Stimulated activated CD8-positive, alpha-beta memory T cell treated with anti-CD3 and anti-CD28 coated beads, Interleukin-15, amount 100 ng/mL, for 48 hours (primary cell): Measurements from ENCODE around the gene CHDH.

Source experiments
- DNase-seq, 2 donors: peaks; one replicate each; pipeline ENCODE4 v3.0.0-alpha.2; 2020; ENCODE audit warnings: low read depth in 2 of 2

Gene CHDH, protein sequence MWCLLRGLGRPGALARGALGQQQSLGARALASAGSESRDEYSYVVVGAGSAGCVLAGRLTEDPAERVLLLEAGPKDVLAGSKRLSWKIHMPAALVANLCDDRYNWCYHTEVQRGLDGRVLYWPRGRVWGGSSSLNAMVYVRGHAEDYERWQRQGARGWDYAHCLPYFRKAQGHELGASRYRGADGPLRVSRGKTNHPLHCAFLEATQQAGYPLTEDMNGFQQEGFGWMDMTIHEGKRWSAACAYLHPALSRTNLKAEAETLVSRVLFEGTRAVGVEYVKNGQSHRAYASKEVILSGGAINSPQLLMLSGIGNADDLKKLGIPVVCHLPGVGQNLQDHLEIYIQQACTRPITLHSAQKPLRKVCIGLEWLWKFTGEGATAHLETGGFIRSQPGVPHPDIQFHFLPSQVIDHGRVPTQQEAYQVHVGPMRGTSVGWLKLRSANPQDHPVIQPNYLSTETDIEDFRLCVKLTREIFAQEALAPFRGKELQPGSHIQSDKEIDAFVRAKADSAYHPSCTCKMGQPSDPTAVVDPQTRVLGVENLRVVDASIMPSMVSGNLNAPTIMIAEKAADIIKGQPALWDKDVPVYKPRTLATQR

DNA sequence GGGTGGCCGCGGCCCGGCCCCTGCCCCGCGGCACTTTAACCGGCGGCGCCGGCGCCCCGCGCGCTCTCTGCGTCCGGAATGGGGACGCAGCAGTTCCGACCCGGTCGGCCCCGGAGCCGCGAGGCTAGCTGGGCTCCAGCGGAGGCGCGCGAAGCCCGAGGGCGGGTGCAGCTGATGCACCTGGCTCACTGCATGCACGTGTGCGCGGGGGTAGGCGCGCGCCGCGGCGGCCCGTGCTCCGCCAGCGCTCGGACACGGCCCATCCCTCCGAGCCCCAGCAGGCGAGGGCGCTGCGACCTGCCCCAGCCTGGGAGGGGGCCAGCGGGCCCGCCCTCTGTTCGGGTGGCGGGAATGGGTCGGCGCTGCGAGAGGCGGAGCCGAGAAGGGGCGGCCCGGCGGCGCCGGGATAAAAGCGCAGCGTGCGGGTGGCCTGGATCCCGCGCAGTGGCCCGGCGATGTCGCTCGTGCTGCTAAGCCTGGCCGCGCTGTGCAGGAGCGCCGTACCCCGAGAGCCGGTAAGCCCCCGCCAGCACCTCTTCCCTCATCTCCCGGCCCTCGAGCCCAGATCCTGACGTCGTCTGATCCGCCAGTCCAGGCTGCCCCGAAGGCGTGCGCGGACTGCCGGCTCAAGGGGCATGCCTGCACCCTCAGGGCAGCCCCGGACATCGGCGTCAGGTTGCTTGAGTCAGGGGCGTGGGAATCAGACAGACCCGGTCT lies at the start of gene CHDH, which contains the start of gene IL17RB:
Gene CHDH, minus strand, starts transcription at position 286 of the 717 bp plus-strand sequence. CDS start 22,411 bp downstream, outside the sequence.
Gene IL17RB, plus strand, starts transcription at position 435 of the 717 bp plus-strand sequence. Its CDS starts 21 bp downstream, at position 456.
- DNase-seq, result no peak

DNA sequence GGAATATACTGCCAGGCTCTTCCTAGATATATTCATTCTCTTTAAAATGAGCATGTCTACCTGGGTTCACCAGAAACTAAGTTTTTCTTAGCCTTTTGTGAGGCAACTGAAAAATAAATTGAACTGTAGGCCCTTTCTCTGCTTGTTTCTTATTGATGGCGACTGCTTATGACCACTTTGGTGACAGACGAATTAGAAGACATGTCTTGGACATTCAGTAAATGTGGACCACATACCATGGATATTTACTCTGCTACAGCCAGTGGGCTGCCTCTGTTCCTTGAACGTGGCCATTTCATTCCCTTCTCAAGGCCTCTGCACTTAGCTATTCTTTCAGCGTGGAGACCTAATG lies 46.0 kb upstream of the CHDH start:
- no peak for DNase-seq

DNA sequence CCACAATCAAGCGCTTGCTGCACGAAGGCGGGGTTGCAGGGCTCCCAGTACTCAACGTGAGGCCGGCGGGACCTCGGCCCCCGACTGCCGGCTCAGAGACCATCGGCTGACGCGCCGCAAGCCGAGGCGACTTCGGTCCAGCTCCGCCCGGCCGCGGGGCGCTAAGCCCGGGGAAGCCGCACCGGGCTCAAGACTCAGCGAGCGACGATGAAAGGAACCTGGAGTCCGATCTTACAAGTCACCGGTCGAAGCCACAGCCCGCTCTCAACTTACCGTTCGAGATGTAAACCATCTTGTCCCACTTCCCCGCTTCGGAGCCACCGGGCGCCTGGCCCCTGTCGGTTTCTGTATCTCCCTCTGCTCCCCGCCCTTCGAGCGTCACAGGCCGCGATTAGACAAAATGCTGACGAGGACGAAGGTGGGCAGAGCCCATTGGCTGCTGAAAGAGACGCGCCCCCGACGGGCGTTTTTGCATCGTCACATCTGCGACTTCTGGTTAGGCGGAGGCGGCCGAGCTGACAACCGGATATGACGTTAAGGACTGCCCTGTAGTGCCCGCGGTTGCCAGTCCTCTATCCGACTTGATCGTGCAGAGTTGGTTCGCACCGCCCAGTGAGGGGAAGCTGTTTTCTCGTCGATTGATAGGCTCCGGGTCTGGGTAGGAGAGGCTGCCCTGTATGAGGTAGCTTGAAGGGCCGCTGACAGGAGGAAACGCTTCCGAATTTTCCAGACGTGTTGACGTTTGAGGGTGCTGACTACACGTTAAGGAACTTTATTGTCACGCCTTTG lies 45.5 kb upstream of the CHDH start, which contains the start of gene SELENOK:
Gene SELENOK, minus strand, starts transcription at position 363 of the 789 bp plus-strand sequence.
- peak; percentile 94 to 95 for DNase-seq

DNA sequence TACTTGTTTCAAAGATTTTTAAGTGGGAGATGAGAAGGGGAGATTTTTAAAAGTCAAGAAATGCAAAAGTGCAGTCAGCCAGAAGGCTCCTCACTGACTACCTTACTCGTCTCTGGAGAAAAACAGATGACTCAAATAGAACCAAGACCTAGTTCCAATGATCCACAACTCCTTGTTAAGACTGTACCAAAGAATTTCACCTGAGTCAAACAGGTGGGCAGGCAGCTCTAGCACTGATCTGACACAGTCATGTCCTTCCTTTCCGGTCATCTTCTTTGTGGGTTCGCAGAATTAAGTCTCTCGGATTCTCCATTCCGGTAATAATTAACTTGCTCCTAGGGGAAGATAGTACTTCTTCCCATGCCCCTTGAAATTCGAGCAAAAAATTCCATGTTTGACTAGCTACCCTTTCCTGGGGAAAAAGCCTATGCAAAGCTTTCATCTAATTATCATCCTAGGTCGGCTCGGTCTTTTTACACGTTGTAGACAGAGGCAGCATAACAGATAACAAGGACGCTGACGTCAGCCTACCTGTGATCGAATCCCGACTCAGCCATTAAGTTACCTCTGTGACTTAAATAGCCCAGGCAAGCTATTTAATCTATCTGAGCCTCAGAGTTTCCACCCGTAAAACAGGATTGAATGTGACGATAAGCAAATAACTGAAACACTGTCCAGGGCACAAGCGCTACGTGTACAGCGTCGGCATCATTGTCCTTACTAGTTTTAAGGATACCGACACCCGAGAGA lies 44.7 kb upstream of the CHDH start:
- DNase-seq, result peak in 1 of 2 donors; percentile 28

DNA sequence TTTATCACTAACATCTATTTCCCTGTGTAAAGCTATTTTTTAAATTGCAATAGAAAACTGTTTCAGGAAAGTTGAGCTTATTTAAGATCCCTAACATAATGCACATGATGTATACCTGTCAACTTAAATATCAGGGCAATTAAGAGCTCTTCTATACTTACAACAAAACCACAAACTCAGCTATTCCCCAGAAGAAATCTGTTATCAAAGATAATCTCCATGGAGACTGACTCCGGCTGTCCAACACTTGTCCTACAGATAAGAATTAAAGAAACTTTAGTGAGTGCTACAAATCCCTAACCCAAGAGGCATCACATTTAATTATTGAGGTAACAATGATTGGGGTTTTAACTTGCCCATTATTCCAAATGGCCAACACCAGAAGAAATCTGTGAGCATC lies 42.0 kb upstream of the CHDH start:
- no peak for DNase-seq

DNA sequence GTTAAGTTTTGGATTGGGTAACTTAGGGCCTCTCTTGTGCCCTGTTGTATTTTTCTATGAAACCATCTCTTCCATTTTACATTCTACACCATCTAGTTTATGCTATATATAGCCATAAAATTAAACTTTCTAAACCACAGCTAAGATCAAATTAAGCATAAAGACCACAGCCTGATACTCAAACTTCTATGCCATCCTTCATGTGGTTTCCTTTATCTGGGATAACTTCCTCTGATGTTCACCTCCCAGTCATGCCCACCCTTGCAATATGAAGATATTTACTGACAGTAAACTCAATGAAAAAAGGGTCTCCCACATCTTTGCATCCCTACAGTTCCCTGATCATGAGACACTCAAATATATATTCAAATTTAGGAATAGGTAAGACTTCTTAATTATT lies 41.2 kb upstream of the CHDH start:
- no peak for DNase-seq

DNA sequence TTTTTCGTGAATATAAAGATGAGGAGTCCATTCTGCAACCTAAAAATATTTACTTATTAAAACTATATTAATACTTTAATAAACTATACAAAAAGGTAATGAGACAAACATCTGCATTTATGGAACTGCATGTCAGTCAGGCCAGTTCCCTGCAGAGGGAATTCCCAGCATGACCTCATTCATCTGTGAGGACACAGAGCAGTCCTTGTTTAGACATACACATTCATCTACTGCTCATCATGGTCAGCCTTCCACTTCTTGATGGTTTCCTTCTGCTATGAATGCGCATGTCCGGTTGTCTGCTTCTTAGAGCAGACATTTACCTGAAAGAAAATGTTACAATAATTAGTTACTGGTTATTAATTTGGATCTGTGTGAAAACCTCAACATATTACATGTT lies 39.0 kb upstream of the CHDH start:
- DNase-seq, result no peak

DNA sequence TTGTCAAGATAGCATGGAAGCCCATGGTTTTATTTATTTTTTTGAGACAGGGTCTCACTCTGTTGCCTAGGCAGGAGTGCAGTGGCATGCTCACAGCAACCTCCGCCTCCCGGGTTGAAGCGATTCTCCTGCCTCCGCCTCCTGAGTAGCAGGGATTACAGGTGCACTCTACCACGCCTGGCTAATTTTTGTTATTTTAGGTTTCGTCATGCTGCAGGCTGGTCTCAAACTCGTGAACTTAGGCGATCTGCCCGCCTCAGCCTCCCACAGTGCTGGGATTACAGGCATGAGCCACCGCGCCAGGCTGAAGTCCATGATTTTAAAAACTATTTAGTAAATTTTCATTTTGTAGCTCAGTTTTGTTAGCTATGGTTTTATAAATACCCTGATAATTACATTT lies 38.4 kb upstream of the CHDH start:
- DNase-seq, result no peak

DNA sequence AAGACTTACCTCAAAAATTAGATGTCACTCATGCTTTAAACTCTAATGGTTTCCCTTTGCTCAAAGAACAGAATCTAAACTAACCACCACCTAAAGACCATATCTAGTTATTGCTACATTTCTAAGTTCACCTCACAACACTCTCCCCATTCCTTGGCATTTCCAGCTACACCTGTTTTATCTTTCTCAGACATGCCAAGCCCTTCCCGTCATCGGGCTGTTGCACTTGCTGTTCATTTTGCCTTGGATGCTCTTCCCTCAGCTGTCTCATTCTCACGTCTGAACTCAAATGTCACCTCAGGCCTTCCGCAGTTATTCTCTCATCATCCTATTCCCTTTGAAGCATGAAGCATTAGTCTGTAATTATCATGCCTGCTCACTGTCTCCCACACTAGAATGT lies 36.8 kb upstream of the CHDH start:
- DNase-seq, result no peak

DNA sequence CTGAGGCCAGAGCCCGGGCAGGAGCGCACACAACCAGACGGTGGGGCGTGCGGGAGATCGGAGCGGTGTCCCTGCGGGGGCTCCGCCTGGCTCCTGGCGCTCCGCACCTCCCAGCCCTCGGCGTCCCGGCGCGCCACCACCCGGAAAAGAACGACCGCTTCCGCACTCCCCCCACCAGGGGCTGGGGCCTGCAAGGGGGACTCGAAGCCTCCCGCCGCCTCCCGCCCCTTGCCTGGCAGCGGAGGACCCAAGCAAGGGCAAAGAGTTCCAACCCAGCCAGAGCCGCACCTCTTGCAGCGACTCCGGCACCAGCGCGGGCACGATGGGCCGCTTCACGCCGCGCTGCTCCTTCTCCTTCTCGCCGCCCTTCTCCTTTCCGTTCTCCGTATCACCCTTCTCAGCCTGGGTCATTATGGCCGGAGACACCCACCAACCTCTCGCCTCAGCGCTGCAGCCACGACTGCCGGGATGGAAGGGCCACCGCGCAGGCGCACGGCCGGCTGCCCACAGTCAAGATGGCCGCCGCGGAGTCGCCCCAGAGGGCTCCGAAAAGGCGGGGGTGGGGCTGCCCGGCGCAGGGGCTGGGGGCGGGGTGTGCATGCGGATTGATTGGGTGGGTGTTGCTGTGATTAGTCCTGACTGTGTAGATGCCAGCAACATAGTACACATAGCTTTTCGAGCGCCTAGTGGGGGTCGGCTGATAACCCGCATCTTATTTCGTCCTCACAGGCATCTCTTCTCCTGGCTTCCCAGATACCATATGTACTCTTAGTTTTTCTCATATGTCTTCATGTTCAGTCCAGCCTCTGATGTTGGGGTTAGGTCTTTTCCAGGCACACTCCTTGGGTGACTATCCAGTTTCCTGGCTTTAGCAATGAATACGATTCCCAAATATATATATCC lies 35.7 kb upstream of the CHDH start, which contains the start of gene ACTR8:
Gene ACTR8, minus strand, starts transcription at position 462 of the 903 bp plus-strand sequence. Its CDS starts 51 bp downstream, at position 411.
- DNase-seq, result peak; percentile 81 to 85

DNA sequence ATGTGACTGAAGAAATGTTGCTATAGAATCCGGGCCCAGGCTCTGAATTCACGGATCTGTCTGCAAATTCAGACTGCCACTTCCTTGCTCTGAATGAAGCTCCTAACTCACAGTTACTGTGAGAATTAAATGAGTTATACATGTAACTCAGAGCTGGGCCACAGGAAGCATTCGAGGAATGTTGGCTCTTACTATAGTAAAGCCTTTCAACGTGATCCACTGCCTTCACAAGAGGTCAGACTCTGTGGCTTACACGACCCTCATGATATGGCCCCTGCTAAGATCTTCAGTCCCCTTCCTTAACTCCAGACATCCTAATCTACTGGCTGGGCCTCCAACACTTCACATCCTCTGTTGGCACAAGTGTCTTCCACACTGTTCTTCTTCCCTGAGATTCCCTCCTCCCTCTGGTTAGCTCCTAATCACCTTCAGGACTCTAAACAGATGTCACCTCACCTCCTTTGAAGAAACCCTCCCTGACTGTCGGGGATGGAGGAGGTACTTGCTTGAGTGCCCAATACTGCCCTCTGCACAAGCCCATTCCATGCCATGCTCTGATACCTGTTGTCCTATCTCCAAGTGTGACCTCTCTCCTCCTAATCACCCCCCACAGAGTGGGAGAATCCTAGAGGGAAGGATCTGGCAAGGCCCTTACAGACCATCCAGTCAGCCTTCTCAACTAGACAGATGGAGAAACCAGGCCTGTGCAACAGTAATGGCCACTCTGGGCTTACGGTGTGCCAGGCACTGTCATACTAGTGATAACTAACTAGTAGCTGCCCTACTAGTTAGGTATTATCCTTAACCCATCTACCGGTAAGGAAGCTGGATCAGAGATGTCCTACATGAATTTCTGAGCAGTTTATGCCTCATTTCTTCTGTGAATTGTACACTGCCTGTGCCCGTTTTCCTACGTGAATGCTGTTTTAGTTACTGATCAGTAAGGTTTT lies 34.5 kb upstream of the CHDH start:
- no peak for DNase-seq

DNA sequence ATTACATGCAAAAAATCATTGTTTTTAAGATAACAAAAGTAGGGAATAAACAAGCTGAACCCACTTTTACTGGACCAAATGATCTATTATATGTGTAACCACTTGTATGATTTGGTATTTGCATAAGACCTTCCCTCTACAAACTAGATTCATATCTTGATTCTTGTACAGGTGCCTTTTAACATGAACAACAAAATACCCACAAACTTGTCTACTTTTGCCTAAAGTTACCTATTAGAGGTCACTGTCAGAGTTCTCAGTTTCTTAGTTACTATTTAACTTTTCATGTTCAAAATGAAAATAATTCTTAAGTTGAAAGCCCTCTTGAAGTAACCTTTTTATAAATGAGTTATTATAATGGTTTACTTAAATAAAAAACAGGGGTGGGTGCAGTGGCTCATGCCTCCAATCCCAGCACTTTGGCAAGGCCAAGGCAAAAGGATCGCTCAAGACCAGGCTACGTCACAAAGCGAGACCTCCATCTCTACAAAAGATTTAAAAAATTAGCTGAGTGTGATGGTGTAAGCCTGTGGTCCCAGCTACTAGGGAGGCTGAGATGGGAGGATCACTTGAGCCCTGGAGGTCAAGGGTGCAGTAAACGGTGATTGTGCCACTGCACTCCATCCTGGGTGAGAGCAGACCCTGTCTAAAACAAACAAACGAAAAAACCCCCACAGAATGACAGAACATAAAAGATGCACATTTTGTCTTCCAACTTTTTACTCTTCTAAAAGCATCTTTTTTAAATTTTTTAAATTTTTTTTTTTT lies 19.7 kb upstream of the CHDH start:
- no peak for DNase-seq

DNA sequence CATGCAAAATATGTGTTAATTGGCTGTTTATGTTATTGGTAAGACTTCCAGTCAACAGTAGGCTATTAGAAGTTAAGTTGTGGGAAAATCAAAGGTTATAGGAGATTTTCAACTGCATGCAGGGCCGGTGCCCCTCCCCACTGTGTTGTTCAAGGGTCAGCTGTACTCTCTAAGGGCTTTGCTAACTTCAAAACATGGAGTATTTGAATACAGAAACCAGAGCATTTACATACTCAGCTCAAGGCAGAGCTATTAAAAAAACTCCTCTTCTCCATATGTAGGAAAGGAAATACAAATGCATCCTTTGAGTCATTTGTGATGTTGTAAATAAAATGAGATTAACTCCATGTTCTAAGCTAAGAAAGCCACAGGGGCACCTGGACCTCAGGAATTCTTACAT lies 16.9 kb upstream of the CHDH start:
- no peak for DNase-seq

DNA sequence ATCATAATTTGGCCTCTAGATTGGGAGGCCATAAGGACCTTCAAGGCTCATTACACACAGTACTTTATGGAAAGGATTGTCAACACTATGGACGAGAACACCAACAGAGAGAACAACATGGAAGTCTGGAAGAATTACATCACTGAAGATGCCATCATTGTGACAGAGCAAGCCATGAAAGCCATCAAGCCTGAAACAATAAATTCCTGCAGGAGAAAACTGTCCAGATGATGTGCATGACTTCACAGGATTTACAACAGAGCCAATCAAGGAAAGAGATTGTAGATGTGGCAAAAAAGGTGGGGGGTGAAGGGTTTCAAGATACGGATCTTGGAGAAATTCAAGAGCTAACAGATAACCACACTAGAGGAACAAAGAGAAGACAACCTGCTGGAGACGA lies 16.0 kb upstream of the CHDH start:
- no peak for DNase-seq

DNA sequence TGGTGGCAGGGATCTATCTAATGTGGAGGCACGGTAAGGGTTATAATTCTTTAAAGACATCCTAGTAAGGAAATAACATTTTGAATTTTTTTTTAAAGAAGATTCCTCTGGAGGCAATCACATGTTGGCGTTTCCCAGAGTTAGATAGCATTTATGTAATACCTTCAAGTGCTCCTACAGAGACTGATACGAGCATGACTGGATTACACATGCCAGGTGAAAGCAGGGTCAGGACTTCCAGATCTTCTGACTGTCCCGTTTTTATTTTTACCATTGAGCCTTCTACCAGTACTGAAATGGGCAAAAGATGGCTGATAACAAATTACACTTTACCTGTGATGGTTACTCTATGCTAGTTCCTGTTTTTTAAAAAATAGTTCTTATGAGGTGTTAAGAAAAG lies 14.0 kb upstream of the CHDH start:
- no peak for DNase-seq

DNA sequence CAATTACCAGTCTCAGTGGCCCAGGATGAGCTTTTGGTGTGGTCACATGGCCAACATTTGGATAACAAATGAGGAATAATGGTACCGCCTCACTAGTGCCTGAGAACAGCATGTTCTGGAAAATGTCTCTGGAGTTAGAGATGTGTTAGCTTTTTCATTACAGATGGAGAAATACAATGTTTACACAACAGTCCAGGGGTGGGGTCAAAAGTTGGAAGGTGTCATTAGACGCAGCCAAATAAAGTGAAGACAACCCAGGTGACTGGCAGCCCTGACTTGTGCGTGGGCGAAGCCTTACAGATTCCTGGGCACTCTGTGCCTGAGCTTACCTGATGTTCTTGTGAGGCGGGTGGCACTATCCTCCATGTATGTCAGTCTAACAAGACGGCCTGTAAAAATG lies 13.0 kb upstream of the CHDH start:
- no peak for DNase-seq

DNA sequence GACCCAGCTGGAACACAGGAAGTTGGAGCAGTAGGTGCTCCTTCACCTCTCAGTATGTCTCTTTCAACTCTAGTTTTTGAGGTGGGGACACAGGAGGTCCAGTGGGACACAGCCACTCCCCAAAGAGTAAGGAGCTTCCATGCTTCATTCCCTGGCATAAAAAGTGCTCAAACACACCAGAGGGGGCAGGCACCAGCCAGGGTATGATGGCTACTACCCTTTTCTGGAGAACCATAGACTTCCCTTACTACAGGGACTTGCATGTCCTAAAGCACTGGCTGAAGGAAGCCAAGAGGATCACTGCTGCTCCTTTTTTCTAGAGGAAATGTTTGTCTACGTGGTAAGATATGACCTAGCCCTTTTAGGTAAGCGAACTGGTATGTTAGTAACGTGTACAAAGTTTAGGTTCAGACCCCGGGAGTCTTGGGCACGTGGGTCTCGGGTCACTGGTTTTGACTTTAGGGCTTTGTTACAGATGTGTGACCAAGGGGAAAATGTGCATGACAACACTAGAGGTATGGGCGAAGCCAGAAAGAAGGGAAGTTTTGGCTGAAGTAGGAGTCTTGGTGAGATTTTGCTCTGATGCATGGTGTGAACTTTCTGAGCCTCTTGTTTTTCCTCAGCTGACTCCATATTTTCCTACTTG lies 12.0 kb upstream of the CHDH start:
- DNase-seq, result no peak

DNA sequence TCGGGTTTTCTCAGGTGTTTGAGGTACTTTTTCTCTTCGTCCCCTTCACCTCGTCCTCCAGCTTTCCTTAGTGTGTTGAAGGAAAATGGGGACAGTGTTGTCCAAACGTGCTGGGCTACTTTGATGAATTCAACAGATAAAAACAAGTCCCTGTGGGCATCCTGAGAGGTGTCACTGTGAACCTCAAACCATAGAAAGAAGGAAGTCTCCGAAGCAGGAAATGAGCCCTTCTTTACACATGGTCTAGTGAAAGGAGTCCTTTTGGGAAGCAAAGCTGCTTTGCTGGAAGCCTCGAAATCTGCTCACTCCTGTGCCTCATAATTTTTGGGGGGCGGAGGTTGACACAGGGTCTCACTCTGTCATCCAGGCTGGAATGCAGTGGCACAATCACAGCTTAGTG lies 10.7 kb upstream of the CHDH start:
- DNase-seq, result no peak
